Caco-2 (cell line): ENCODE data around the gene FGF14. TPM values are rescaled to one million over a fixed set of nuclear protein-coding genes. Genes with fewer than 3 reads are reported as not detected.

Experiments used
- BruUV-seq: library from RNA; stranded (reverse); fragments of 400-500 nt; replicated peaks from 2 replicates; lab custom pipeline; 2021; lab: Mats Ljungman, UMichigan
- CTCF ChIA-PET: fragments of 300-600 bp; sonication (Branson Sonifier 250); formaldehyde crosslinking; loops from one replicate; lab custom pipeline; 2022; ENCODE audit warnings: antibody characterized with exemption; lab: Charles Lee
- POLR2A ChIA-PET: fragments of 300-600 bp; sonication (Branson Sonifier 250); formaldehyde crosslinking; loops from one replicate; lab custom pipeline; 2022; ENCODE audit warnings: antibody characterized with exemption; lab: Charles Lee
- DNase-seq, 2 experiments: peaks; one replicate each; pipeline versions ENCODE4 v3.0.0 to v3.0.0-alpha.2; 2020 to 2022
- H3K27me3 ChIP-seq: replicated peaks from 2 replicates; pipeline ENCODE4 v1.6.0; 2011; ENCODE audit warnings: low read length; ENCODE audit not compliant: control insufficient read depth, insufficient read depth
- H3K36me3 ChIP-seq: 2 replicates; pipeline ENCODE4 v1.5.1; 2011; ENCODE audit warnings: low read length; ENCODE audit not compliant: control insufficient read depth, insufficient read depth
- H3K4me1 ChIP-seq: fragments of 250-450 bp; sonication (Bioruptor Pico); 2 replicates; pipeline ENCODE4 v1.5.1; 2020; ENCODE audit warnings: mild to moderate bottlenecking
- H3K4me3 ChIP-seq: 2 replicates; pipeline ENCODE4 v1.5.1; 2011; ENCODE audit warnings: low read depth, mild to moderate bottlenecking, control low read depth, low read length
- H3K9me3 ChIP-seq: fragments of 250-450 bp; sonication (Bioruptor Pico); 2 replicates; pipeline ENCODE4 v1.5.1; 2020; ENCODE audit warnings: mild to moderate bottlenecking, moderate library complexity
- H3K27ac Mint-ChIP-seq: one replicate; pipeline ENCODE4 v1.8.0; 2022; ENCODE audit warnings: mixed read lengths; ENCODE audit not compliant: unreplicated experiment
- H3K27me3 Mint-ChIP-seq: one replicate; pipeline ENCODE4 v1.8.0; 2022; ENCODE audit warnings: mixed read lengths; ENCODE audit not compliant: insufficient read depth, unreplicated experiment
- H3K36me3 Mint-ChIP-seq: one replicate; pipeline ENCODE4 v1.8.0; 2022; ENCODE audit warnings: mild to moderate bottlenecking, mixed read lengths; ENCODE audit not compliant: insufficient read depth, unreplicated experiment
- H3K4me1 Mint-ChIP-seq: one replicate; pipeline ENCODE4 v1.8.0; 2022; ENCODE audit warnings: low read depth, mixed read lengths; ENCODE audit not compliant: unreplicated experiment
- H3K4me3 Mint-ChIP-seq: one replicate; pipeline ENCODE4 v1.8.0; 2022; ENCODE audit warnings: mild to moderate bottlenecking, moderate library complexity, mixed read lengths; ENCODE audit not compliant: unreplicated experiment
- H3K9me3 Mint-ChIP-seq: one replicate; pipeline ENCODE4 v1.8.0; 2022; ENCODE audit warnings: mixed read lengths; ENCODE audit not compliant: unreplicated experiment
- intact Hi-C: fragments of 100-400 bp; cut with micrococcal nuclease; formaldehyde crosslinking; loops from one replicate; pipeline ENCODE4 v1.10.0; 2022; ENCODE audit not compliant: unreplicated experiment
- total RNA-seq: library from RNA; stranded (reverse); gene quantifications from 2 replicates; pipeline ENCODE4 v1.2.3, GENCODE V29; 2022
- TF ChIP-seq, protein P1 (sequence below), 2 experiments: fragments of 200-600 bp in 1 of 2; IDR thresholded peaks; 1 replicate in 1 of 2; 2 replicates in 1 of 2; pipeline versions ENCODE4 v1.5.1 to v1.8.0; 2011 to 2022; ENCODE audit warnings: antibody characterized with exemption in 1 of 2, control low read depth in 1 of 2, inconsistent platforms in 1 of 2, low read depth in 1 of 2, low read length in 1 of 2, mild to moderate bottlenecking in 1 of 2, moderate library complexity in 1 of 2; ENCODE audit not compliant: insufficient read depth in 1 of 2, severe bottlenecking in 1 of 2, unreplicated experiment in 1 of 2

Gene FGF14
- total RNA-seq, 1 experiment from 2014 or later: not detected

DNA sequence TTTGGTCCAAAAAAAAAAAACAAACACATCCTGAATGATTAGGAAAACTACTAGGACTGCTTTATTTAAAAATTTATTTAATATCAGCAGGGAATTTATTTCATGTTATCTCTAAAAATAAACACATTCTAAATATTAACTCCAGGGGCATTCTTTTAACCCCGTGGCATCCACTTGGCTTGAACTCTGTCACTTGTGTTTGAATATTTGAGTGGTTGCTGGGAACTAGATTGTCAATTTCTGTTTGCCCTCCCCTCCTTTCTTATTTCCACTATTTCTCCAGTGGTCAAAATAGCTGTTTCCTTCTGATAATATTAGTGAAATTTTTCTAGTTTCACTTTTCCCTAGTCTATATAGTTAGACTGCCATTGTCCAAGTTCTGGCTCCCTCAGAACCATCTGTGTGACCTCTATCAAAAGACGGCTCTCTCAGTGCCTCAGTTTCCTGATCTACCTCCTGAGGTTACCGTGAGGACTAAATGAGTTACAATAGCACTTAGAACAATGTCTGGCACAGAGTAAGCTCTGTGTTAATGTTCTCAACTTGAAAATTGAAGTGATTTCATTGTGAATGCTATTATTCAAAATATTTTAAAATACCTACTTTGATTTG, 107.3 kb downstream of the FGF14 start:
- ChIA-PET POLR2A (no interaction called here), CTCF (no interaction called here)
- Histone ChIP-seq H3K27me3 (no peaks in the 10 kb centered on the region), H3K36me3 (no peaks in the 10 kb centered on the region), H3K4me3 (no peak overlapping the region), H3K4me1 (no peaks in the 10 kb centered on the region), H3K9me3 (no peaks in the 10 kb centered on the region)
- BruUV-seq: no TSS peak
- TF ChIP-seq, protein P1, sequence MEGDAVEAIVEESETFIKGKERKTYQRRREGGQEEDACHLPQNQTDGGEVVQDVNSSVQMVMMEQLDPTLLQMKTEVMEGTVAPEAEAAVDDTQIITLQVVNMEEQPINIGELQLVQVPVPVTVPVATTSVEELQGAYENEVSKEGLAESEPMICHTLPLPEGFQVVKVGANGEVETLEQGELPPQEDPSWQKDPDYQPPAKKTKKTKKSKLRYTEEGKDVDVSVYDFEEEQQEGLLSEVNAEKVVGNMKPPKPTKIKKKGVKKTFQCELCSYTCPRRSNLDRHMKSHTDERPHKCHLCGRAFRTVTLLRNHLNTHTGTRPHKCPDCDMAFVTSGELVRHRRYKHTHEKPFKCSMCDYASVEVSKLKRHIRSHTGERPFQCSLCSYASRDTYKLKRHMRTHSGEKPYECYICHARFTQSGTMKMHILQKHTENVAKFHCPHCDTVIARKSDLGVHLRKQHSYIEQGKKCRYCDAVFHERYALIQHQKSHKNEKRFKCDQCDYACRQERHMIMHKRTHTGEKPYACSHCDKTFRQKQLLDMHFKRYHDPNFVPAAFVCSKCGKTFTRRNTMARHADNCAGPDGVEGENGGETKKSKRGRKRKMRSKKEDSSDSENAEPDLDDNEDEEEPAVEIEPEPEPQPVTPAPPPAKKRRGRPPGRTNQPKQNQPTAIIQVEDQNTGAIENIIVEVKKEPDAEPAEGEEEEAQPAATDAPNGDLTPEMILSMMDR (IDR thresholded peaks at IDR 0.05; ENCODE audit: insufficient read depth in 1 of 2, low read depth in 1 of 2, low read length in 1 of 2, severe bottlenecking in 1 of 2, unreplicated experiment in 1 of 2): no peak
- intact Hi-C loops: no loop called here
- Mint-ChIP-seq H3K27me3 (peaks cover 3% of the 10 kb centered on the region), H3K4me1 (no peaks in the 10 kb centered on the region), H3K27ac (no peak overlapping the region), H3K4me3 (no peak overlapping the region), H3K9me3 (no peaks in the 10 kb centered on the region), H3K36me3 (no peaks in the 10 kb centered on the region)
- DNase-seq: no peak

DNA sequence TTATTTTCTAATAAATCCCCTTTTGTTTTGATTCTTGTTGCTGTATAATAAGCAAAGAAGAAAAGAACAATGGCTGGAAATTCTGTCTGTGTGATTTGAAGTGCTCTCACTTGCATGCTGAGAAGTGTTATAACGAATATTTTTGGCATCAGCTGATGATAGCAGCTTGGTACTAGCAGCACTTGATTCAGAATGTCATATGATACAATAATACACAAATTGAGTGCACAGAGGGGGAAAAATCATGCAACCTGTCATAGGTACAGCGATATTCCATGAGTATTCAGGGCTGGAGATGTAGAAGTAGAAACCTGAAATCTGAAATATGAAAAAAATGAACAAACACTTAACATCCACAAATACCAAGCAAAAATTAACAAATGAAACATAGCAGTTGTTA, 108.1 kb downstream of the FGF14 start:
- Mint-ChIP-seq H3K27me3 (peaks cover 3% of the 10 kb centered on the region), H3K9me3 (no peaks in the 10 kb centered on the region), H3K36me3 (no peaks in the 10 kb centered on the region), H3K4me3 (no peak overlapping the region), H3K27ac (no peak overlapping the region), H3K4me1 (no peaks in the 10 kb centered on the region)
- no peak for DNase-seq
- intact Hi-C loops: no loop called here
- no peak overlapping the region for H3K4me3 ChIP-seq
- TF ChIP-seq, protein P1 (IDR thresholded peaks at IDR 0.05; ENCODE audit: insufficient read depth in 1 of 2, low read depth in 1 of 2, low read length in 1 of 2, severe bottlenecking in 1 of 2, unreplicated experiment in 1 of 2): no peak
- no TSS peak for BruUV-seq
- no peaks in the 10 kb centered on the region for H3K9me3 ChIP-seq
- no peaks in the 10 kb centered on the region for H3K4me1 ChIP-seq
- no peaks in the 10 kb centered on the region for H3K27me3 ChIP-seq
- ChIA-PET CTCF (no interaction called here), POLR2A (no interaction called here)
- H3K36me3 ChIP-seq: no peaks in the 10 kb centered on the region

DNA sequence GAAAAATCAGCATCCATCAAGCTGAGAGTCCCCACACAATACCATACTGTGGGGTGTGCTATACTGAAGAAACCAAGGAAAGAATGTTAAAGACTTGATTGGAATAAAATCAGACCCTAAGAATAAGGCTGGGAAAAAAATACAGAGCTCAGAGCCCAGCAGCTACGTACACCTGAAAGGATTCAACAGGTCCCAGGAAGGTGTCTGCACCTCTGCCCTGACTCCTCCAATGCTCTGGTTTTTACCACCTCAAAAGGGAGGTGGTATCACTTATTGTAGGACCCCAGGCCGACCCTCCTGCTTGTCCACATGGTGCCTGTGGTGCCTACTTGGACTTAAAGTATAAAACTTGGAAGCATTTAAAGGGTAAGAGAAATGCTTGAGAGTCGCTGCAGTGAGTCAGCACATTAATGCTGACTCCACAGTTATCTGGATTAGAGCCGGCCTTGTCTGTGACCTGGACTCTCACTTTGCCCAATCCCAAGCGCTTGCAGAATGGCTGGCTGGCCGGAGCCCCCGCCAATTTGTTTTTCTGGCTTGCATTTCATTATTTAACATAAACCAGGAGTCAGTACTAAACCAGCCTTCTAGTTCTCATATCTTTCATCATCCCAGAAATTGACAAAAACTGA, 110.1 kb downstream of the FGF14 start:
- BruUV-seq: no TSS peak
- H3K27me3 Mint-ChIP-seq: peaks cover 3% of the 10 kb centered on the region
- ChIA-PET CTCF (no interaction called here), POLR2A (no interaction called here)
- H3K36me3 Mint-ChIP-seq: no peaks in the 10 kb centered on the region
- no peaks in the 10 kb centered on the region for H3K4me1 Mint-ChIP-seq
- Histone ChIP-seq H3K27me3 (no peaks in the 10 kb centered on the region), H3K4me1 (no peaks in the 10 kb centered on the region), H3K4me3 (no peak overlapping the region), H3K9me3 (no peaks in the 10 kb centered on the region), H3K36me3 (no peaks in the 10 kb centered on the region)
- H3K27ac Mint-ChIP-seq: no peak overlapping the region
- H3K4me3 Mint-ChIP-seq: no peak overlapping the region
- intact Hi-C loops: no loop called here
- DNase-seq: no peak
- TF ChIP-seq, protein P1 (IDR thresholded peaks at IDR 0.05; ENCODE audit: insufficient read depth in 1 of 2, low read depth in 1 of 2, low read length in 1 of 2, severe bottlenecking in 1 of 2, unreplicated experiment in 1 of 2): no peak
- H3K9me3 Mint-ChIP-seq: no peaks in the 10 kb centered on the region
